K562 (cell line): ENCODE data around the gene SCAP. TPM values are rescaled to one million over a fixed set of nuclear protein-coding genes. Genes with fewer than 3 reads are reported as not detected.
A peak's percentile ranks its signal among the peaks of the same experiment; 100 is the strongest.

Source experiments
- KDM5B ChIP-seq: fragments of 200-600 bp; sonication (generic); IDR thresholded peaks from 2 replicates; pipeline ENCODE4 v1.6.1; 2012; ENCODE audit warnings: low read depth, mild to moderate bottlenecking, moderate library complexity, low read length, control low read depth, inconsistent platforms; ENCODE audit not compliant: insufficient replicate concordance
- MTA3 ChIP-seq: fragments of 450-650 bp; formaldehyde crosslinking; IDR thresholded peaks from 2 replicates; pipeline ENCODE4 v1.6.1; 2017; ENCODE audit warnings: mild to moderate bottlenecking, borderline replicate concordance
- PREB ChIP-seq: sonication (generic); formaldehyde crosslinking; IDR thresholded peaks from 2 replicates; pipeline ENCODE4 v1.8.1; 2023; ENCODE audit warnings: mild to moderate bottlenecking, missing genetic modification reagents
- RERE ChIP-seq: sonication (generic); formaldehyde crosslinking; IDR thresholded peaks from 2 replicates; pipeline ENCODE4 v1.8.0; 2023; ENCODE audit warnings: missing genetic modification reagents, mild to moderate bottlenecking, borderline replicate concordance
- TOE1 ChIP-seq, 2 experiments: fragments of 450-650 bp in 1 of 2; sonication (generic) in 1 of 2; formaldehyde crosslinking in 1 of 2; IDR thresholded peaks; 2 replicates each; pipeline versions ENCODE4 v1.7.1 to v1.8.0; 2016 to 2022; ENCODE audit warnings: borderline replicate concordance in 2 of 2, mild to moderate bottlenecking in 2 of 2, antibody characterized with exemption in 1 of 2, inconsistent platforms in 1 of 2, low read depth in 1 of 2, missing genetic modification reagents in 1 of 2, moderate library complexity in 1 of 2
- polyA plus RNA-seq, 8 experiments: library from polyadenylated mRNA; depleted of rRNA in 4 of 8; stranded (reverse) in 5 of 8; unstranded in 3 of 8; fragments of >200 nt; fragmentation: Nextera tagmentation in 2 of 8; fragmentation: Illumina TruSeq in 1 of 8; extraction: Ambion mirVana in 2 of 8; extraction: Trizol in 1 of 8; gene quantifications; 2 replicates each; pipeline versions ENCODE4 v1.2.1 to v1.2.3, GENCODE V29; 2011 to 2014; ENCODE audit warnings: inconsistent platforms in 1 of 8, missing spikeins in 1 of 8
- total RNA-seq, 7 experiments: library from RNA; depleted of rRNA in 6 of 7; stranded (reverse); fragments of >200 nt in 6 of 7; fragmentation: Illumina TruSeq in 2 of 7; extraction: Trizol in 2 of 7; gene quantifications; 2 replicates each; pipeline versions ENCODE4 v1.2.1 to v1.2.3, GENCODE V29; 2011 to 2021; ENCODE audit warnings: low replicate concordance in 1 of 7
- TF ChIP-seq, protein P1 (sequence below): fragments of 450-650 bp; IDR thresholded peaks from 2 replicates; pipeline ENCODE4 v1.6.1; 2016; ENCODE audit warnings: mild to moderate bottlenecking, moderate library complexity

The SCAP gene
- total and polyA plus RNA-seq, 9 of the 15 experiments (the other 6 are each of a cell fraction or from before 2014, with no cell fraction given) = 2.6 to 104 (median 37.8) TPM

DNA sequence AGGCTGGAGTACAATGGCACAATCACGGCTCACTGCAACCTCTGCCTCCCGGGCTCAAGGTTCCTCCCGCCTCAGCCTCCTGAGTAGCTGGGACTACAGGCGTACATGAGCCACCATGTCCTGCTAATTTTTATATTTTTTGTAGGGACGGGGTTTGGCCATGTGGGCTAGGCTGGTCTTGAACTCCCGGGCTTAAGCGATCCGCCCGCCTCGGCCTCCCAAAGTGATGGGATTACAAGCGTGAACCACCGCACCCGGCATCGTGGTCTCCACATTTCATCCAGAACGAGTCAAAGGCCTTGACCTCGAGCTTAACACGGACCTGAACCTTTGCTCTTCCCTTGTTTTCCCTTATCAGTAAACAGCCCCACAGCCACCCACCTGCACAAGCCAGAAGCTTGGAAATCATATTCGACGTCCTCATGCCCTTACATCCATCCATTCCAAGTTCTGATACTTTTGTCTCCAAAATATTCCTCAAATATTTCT is 96.3 kb downstream of the SCAP start (continued):
- TF ChIP-seq RERE = no peak
- TF ChIP-seq PREB = no peak
- TF ChIP-seq, protein P1, sequence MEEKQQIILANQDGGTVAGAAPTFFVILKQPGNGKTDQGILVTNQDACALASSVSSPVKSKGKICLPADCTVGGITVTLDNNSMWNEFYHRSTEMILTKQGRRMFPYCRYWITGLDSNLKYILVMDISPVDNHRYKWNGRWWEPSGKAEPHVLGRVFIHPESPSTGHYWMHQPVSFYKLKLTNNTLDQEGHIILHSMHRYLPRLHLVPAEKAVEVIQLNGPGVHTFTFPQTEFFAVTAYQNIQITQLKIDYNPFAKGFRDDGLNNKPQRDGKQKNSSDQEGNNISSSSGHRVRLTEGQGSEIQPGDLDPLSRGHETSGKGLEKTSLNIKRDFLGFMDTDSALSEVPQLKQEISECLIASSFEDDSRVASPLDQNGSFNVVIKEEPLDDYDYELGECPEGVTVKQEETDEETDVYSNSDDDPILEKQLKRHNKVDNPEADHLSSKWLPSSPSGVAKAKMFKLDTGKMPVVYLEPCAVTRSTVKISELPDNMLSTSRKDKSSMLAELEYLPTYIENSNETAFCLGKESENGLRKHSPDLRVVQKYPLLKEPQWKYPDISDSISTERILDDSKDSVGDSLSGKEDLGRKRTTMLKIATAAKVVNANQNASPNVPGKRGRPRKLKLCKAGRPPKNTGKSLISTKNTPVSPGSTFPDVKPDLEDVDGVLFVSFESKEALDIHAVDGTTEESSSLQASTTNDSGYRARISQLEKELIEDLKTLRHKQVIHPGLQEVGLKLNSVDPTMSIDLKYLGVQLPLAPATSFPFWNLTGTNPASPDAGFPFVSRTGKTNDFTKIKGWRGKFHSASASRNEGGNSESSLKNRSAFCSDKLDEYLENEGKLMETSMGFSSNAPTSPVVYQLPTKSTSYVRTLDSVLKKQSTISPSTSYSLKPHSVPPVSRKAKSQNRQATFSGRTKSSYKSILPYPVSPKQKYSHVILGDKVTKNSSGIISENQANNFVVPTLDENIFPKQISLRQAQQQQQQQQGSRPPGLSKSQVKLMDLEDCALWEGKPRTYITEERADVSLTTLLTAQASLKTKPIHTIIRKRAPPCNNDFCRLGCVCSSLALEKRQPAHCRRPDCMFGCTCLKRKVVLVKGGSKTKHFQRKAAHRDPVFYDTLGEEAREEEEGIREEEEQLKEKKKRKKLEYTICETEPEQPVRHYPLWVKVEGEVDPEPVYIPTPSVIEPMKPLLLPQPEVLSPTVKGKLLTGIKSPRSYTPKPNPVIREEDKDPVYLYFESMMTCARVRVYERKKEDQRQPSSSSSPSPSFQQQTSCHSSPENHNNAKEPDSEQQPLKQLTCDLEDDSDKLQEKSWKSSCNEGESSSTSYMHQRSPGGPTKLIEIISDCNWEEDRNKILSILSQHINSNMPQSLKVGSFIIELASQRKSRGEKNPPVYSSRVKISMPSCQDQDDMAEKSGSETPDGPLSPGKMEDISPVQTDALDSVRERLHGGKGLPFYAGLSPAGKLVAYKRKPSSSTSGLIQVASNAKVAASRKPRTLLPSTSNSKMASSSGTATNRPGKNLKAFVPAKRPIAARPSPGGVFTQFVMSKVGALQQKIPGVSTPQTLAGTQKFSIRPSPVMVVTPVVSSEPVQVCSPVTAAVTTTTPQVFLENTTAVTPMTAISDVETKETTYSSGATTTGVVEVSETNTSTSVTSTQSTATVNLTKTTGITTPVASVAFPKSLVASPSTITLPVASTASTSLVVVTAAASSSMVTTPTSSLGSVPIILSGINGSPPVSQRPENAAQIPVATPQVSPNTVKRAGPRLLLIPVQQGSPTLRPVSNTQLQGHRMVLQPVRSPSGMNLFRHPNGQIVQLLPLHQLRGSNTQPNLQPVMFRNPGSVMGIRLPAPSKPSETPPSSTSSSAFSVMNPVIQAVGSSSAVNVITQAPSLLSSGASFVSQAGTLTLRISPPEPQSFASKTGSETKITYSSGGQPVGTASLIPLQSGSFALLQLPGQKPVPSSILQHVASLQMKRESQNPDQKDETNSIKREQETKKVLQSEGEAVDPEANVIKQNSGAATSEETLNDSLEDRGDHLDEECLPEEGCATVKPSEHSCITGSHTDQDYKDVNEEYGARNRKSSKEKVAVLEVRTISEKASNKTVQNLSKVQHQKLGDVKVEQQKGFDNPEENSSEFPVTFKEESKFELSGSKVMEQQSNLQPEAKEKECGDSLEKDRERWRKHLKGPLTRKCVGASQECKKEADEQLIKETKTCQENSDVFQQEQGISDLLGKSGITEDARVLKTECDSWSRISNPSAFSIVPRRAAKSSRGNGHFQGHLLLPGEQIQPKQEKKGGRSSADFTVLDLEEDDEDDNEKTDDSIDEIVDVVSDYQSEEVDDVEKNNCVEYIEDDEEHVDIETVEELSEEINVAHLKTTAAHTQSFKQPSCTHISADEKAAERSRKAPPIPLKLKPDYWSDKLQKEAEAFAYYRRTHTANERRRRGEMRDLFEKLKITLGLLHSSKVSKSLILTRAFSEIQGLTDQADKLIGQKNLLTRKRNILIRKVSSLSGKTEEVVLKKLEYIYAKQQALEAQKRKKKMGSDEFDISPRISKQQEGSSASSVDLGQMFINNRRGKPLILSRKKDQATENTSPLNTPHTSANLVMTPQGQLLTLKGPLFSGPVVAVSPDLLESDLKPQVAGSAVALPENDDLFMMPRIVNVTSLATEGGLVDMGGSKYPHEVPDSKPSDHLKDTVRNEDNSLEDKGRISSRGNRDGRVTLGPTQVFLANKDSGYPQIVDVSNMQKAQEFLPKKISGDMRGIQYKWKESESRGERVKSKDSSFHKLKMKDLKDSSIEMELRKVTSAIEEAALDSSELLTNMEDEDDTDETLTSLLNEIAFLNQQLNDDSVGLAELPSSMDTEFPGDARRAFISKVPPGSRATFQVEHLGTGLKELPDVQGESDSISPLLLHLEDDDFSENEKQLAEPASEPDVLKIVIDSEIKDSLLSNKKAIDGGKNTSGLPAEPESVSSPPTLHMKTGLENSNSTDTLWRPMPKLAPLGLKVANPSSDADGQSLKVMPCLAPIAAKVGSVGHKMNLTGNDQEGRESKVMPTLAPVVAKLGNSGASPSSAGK = peak; percentile 96
- TF ChIP-seq TOE1 (IDR thresholded peaks at IDR 0.05; ENCODE audit: borderline replicate concordance) = no peak
- TF ChIP-seq TOE1 (CRISPR knock-in tag; IDR thresholded peaks at IDR 0.05; ENCODE audit: borderline replicate concordance, low read depth) = no peak
- TF ChIP-seq KDM5B = no peak
- TF ChIP-seq MTA3 = no peak
